HG03025 (cell line): ENCODE data around the gene TRIP10.

Experiments
- ATAC-seq: cut with Tn5 transposase; IDR thresholded peaks from one replicate; pipeline ENCODE4 v1.9.1; 2021; ENCODE audit warnings: mild to moderate bottlenecking, moderate library complexity; ENCODE audit not compliant: unreplicated experiment, low FRiP score

Gene TRIP10

DNA sequence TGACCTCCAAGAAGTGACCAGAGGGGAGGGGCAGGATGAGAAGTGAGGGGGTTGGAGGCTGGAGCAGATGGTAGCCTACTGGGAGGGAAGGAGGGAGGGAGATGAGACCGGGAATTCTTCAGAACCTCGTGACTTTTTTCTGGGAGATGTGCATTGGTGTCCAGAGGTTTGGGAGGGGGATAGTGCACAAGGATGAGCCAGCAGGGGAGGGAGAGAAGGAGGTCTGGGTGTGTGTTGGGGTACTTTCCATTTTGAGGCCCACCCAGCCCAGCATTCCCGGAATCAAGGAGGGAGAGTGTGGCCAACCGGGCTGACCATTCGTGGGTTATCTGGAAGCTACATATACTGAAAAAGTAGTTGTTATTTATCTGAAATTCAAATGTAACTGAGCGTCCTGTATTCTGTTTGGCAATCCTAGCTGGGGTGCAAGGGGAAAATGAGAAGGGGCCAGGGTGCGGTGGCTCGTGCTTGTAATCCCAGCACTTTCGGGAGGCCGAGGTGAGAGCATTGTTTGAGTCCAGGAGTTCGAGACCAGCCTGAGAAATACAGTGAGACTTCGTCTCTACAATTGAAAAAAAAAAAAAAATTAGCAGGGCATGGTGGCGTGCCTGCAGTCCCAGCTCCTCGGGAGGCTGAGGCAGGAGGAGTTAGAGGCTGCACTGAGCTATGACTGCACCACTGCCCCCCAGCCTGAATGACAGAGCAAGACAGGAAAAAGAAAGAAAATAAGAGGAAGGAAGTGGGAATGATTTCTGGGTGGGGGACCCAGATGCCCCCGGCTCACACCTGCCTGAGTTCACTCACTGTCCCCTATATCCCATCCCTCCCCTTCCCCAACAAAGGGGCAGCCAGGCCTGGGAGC lies 14.6 kb upstream of the TRIP10 start:
- ATAC-seq = no peak

DNA sequence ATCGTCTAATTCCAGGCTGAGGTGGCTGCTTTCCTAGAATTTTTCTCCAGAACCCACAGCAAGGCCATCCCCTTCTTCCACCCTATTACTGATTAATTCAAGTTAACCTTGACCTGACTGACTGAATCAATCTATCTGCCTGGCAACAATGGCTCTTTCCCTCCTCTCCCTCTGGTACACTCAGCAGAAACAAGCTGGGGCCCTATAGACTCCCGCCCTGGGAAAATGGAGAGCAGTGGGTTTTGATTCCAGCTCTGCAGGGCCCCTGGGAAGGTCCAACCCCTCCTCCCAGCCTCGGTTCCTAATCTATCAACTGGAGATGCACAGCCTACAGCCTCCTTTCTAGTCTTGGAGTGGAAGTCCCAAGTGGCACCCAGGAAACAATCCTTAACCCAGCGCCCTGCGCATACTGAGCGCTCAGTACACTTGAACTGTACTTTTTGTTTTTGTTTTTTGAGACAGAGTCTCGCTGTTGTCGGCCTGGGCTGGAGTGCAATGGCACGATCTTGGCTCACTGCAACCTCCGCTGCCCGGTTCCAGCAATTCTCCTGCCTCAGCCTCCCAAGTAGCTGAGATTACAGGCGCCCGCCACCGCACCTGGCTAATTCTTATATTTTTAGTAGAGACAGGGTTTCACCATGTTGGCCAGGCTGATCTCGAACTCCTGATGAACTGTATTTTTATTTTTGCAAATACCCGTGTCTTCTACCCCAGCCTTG lies 13.8 kb upstream of the TRIP10 start:
- no peak for ATAC-seq

DNA sequence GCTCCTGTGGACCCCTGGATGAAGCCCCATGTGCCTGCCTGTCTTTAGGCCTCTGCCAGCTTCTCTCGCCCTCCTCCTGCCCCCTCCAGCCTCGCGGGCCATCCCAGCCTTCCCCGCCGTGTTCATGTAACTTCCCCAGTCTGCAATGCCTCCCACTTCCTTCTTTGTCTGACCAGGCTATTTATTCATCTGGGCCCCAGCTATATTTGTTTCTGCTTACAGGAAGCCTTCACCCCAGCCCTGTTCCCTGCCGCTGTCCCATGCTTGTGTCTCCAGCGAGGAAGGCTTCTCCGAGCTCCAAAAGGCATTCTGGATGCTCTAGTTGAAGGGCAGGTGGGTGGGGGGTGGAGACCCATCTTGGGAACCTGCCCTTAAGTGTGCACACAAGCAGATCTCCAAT lies 11.1 kb upstream of the TRIP10 start:
- no peak for ATAC-seq

DNA sequence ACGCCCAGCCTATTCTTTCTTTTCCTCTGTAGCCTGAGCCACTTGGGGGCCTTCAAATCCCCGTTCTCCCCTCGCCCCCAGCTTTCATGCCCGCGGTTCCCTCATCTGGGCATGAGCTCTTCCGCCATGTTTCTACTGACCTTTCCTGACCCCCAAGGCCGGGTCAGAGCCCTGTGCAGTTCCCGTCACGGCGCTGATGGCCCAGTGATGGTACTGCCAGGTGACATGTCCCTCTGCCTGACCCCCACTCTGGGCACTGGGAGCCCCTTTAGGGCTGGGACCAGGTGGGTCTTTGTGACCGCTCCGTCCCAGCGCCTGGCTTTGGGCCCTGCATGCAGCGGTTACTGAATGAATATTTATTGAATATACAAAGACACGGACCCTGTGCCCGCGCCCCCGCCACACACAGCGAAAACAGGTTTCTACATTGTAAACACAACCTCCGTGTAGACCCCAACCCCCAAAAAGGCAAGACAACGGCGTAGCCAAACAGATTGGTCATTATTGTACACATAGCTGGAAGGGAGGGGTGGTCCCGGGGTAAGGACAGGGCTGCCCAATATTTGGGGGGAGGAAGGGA lies 9.8 kb upstream of the TRIP10 start:
- no peak for ATAC-seq

DNA sequence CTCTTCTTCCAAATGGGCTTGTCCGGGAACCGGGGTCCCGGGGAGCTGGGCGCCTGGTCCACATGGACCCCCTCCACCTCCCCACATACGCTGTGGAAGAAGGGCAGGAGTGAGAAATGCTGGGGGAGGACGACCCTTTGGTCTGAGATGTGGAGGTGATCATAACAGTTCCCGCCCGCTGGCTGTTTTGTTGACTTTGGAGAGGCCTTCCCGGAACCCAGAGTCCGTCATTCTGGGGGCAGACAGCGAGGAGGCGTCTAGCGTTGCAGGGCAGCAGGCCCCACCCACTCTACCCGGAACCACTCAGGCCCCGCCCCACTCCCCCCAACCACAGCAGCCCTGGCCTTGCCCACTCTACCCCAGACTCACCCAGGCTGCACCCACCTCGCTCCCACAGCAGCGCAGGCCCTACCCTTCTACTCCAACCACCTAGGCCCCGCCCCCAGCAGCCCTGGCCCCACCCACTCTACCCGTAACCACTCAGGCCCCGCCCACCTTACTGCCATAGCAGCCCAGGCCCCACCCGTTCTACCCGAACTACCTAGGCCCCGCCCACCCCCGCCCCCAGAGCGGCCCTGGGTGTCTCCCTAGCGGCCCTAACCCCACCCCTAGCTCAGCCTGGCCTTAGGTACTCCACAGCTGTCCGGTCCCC lies 9.2 kb upstream of the TRIP10 start:
- ATAC-seq = no peak

DNA sequence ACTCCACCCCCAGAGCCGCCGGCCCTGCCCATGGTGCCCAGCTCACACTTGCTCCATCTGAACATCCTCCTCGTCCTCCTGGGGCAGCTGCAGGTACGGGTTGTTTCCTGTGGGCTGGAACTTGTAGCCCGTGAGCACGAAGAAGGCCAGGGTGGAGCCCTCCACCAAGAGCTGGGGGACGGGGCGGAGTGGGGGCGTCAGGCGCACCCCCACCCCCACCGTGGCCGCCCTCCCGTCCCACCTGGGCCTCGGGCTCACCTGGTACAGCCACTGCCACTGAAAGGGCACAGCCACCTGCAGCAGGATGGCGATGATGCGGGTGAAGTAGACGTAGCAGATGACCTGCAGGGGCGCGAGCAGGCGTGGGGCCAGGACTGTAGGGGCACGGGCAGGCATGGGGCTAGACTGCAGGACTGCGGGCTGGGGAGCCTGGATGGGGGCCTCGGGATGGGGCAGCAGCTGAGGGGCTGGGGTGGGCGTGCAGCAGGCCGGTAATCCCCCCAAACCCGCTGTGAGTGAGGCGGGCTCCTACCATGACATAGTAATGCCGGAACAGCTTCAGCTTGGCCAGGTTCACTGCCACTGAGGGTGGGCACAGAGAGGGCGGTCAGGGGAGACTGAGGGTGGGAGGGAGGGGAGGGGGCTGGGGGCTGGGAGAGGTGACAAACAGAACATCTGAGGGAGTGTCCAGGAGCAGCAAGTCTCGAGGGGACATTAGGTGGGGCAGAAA lies 8.4 kb upstream of the TRIP10 start:
- ATAC-seq = no peak

DNA sequence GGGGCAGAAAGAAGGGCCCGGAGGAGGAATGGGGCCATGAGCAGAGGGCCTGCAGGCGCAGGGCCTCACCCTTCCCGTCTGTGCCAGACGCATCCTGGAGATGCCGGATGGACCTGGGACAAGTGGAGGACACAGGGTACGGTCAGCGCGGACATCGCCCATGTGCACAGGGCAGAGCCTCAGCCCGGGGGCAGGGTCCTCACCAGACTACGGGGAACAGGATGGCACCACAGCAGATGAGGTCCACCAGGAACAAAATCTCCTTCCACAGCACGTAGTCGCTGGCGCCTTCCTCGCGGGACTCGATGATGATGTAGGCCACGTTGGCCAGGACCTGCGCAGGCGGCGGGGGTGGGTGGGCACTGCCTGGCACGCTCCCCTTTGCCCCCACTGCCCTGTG lies 7.7 kb upstream of the TRIP10 start:
- ATAC-seq = no peak

DNA sequence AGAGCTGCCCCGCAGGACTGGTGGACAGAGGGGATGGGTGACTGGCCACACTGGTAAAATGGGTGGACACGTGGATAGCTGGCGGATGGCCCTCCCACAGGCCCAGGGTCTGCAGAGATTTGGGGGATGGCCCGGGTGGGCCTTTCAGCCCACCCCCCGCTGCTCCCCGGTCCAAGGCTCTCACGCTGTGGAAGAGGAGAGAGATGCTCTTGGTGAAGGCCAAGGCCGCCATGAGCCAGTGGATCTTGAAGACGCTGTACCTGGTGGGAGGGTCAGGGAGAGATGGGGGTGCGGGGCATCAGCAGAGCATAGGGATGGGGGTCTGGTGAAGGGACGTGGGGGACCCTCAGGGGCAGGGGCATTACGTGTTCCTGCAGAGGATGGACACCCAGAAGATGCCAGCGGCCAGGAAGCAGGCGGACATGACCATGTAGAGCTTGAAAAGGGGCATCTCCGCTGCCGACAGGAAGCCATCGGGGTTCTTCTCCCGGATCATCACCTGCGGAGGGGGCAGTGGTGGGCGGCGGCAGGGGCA lies 6.6 kb upstream of the TRIP10 start:
- no peak for ATAC-seq

DNA sequence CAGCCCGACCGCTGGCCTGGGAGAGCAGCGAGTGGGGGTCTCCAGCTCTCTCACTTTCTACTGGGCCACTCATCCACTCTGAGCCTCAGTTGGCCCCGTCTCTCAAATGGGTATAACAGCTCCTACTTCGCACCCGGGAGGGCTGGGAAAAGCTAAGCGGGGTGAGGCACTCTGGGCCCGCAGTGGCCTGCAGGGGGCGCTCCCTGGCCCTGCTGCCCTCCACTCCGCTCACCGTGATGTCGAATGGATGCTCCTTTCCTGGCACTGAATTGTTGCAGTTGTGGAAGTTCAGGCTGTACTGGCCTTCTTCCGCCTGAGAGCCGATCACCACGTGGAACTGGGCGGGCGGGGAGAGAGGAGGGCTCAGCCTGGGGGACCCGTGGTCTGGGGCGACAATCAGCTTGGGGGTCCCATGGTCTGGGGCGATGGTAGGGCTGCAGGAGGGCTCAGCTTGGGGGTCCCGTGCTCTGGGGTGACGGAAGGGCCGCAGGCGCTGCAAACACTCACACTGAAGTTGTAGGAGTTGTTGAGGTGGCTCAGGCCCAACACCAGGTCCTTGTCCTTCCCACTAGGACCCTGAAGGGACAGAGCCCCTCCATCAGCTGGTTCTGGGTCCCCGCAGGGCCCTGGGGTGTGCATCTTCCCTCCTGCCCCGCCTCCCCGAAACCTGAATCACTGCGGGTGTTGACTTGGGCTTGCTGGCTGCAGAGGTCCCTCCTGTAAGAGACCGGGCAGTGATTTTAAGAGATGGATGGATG lies 6.0 kb upstream of the TRIP10 start:
- no peak for ATAC-seq

DNA sequence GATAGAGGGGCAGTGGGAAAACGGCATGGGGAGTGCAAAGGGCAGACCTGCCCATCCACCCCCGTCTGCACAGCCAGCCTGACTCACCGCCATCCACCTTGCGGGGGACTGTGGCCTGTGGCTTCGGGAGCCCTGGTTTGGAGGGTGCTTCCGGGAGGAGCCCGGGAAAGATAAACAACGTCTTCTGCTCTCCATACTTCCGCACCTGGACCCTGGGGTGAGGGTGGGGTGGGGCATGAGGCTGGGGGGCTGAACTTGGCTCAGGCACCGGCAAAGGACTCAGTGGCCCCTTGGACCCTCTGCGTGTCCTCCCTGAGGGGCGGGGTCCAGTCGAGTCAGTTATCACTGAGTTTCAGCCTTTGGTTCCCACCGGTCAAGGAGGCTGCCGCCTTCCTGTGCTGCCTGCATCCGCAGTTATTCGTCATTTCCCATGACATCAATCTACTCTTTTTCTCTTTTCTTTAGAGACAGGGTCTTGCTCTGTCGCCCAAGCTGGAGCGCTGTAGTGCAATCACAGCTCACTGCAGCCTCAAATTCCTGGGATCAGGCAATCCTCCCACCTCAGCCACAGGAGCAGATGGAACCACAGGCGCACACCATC lies 5.3 kb upstream of the TRIP10 start:
- no peak for ATAC-seq

DNA sequence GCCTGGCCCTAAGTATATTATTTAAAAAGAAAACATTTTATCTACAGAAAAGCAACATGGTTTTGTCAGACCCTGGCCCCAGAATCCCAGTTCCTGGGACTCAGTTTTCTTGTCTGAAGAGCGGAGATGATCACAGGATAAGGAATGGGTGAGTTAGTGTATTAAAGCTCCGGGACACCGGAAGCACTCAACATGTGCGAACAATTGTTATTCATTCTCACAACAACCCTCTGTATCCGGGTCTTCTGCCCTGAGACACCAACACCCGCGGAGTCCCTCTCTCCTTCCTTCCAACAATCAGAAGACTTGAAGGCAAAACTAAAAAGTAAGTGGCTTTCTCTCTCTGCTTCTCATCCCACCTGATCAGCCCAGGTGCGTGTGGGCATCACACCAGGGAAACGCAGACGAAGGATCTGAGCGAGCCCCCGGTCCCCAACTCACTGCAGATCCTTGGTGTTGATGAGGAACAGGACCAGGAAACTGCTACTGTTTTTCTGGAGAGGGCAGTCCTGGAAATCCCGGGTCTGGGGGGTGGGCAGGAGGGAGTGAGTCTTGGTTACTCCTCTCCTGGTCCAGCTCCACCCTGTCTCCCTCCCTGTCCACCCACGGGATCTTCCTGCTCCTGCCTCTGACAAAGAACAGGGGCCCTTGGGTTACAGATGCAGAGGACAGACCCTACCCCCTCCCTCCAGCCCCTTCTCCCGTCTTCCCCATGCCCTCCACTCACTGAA lies 4.1 kb upstream of the TRIP10 start:
- ATAC-seq = no peak

DNA sequence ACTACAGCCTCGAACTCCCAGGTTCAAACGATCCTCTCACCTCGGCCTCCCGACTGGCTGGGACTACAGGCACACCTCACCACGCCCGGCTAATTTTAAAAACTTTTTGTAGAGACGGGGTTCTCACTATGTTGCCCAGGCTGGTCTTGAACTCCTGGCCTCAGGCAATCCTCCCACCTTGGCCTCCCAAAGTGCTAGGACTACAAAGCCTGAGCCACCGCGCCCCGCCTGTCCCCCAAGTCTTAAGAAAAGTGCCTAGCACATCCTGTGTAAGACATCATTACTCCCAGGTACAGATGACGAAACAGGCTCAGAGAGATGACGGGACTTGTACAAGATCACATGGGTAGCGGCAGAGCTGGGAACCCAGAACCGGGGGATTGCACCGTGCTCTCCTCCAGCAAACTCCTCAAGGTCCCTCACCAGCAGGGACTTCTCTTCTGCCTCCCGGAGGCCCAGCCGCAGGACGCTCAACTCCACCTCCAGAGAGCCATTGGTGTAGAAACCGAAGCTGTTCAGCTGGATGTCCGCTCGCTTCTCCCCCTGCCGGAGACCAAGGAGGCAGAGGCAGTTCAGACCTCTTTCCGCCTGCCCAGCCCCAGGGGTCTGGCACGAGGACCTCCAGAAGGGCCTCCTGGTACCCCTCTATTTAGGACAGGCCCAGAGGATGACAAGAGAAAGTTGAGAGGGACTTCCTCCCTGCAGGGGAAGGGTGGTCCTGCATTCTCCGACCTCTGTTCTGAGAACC lies 3.1 kb upstream of the TRIP10 start:
- ATAC-seq = no peak

DNA sequence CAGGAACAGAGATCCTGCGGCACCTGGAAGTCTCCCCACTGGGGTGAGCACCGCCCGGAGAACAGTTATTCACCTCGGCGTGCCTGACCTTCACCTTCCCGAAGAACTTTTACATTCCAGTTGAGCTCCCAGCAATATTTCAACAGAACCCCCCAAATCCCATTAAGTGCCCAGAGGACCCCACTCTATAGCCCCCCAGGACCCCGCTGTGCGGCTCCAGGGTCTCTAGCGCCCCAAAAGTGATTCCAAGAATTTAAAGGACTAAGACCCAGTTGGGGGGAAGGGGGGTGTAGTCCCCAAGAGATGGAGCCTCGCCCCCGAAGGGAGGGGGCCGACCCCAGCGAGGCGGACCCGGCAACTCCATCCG lies 2.6 kb upstream of the TRIP10 start:
- ATAC-seq = no peak

DNA sequence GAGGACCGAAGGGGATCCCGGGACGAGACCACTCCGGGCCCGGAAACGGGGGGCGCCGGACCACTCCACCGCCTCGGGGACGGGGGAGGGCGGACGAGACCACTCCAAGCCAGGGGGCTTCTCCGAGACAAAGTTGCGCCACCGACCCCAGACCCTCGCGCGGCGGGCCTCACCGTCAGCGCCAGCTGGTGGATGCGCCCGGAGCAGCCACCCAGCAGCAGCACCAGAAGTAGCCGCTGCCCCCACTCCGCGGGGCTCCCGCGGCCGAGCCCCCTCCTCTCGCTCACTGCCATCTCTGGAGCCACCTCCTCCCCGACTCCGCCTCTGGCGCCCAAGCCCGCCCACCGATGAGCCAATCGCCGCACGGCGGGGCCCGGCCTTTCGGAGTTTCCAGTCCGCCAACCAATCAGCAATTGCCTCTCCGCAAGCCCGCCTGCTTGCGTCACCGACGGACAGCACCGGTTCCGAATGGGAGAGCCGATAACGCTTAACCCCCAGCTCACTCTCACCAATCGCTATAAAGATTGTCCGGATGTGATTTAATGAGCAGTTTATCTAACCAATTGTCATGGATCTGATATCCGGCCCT lies 2.1 kb upstream of the TRIP10 start, which contains the start of gene GPR108:
GPR108 (minus strand) TSS at position 297 of the 589 bp plus-strand sequence; CDS start at position 293, 4 bp downstream.
- ATAC-seq = peak; percentile 53

DNA sequence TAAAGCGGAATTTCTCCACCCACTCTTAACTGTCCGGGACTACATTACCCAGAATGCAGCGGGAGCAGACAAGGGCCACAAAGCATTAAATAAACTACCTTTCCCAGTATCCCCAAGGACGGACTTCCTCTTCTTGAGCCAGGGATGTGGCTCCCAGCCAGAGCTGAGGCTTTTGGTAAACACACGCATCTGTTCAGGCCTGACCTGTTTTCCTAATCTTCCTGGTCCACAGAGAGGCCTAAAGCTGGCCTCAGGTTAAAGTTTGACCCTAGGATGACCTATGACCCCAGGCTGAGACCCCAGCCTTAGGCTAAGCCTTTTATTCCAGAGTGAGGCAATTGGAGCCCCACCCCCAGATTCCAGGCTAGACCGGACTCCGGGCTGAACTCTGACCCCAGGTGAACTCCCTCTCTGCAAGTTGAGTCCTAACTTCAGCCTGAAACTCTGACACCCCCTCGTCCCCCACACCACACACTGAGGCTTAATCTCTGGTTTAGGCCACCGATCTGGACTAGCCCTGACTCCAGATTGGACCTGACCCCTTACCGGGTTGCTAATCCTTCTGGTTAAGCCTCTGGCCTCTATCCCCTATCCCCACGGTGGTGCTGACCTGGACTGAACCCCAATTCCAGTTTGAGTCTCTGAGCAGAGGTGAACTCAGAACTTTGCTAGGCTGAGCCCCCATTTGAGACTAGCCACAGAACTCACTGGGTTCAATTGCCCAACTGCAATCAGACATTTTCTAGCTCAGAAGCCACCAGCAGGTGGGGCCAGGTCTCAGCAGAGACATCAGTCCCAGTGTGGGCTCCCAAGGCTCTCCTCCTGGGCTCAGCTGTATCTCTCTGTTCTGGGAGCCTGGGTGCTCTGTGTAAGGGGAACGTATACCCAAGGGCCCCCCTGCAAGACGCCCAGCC lies 1.4 kb upstream of the TRIP10 start:
- ATAC-seq = peak; percentile 0

DNA sequence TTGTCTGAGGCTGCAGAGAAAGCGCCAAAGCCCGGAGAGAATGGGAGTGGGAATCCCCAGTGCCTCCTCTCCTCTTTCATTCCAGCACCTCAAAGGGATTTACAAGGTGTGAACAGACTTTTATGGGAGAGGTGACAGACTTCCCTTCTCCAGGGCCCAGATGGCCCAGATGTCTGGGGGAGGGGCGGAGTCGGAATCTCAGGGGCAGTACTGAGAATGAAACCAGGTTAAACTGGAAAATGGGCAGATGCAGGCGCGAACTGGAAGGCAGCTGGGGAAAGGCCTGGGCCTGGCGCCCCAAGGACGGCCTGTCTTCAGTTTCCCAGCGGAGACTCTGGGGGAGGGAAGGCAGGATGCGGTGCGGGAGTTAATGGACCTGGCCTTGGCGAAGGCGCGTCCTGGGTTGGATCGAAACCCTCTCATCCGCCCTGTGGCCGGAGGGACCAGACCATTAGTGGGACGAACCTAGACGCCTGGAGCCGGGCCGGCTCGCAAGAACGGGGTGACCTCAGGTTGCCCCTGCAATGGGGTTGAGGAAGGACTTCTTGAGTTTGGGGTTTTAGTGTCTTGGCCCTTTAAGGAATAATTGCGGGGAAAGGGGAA lies 592 bp upstream of the TRIP10 start:
- no peak for ATAC-seq
